BE2C (cell line): ENCODE data around the gene PPP6R3.

ENCODE experiments used
- DNase-seq: peaks from one replicate; pipeline ENCODE4 v3.0.0-alpha.2; 2020
- H3K27me3 ChIP-seq: fragments of 250-450 bp; sonication (Bioruptor Pico); 2 replicates; pipeline ENCODE4 v1.5.1; 2020; ENCODE audit warnings: mild to moderate bottlenecking
- H3K36me3 ChIP-seq: fragments of 250-450 bp; sonication (Bioruptor Pico); 2 replicates; pipeline ENCODE4 v1.5.1; 2020; ENCODE audit warnings: mild to moderate bottlenecking
- H3K4me1 ChIP-seq: fragments of 250-450 bp; sonication (Bioruptor Pico); 2 replicates; pipeline ENCODE4 v1.5.1; 2020
- H3K4me3 ChIP-seq: 2 replicates; pipeline ENCODE4 v1.5.1; 2011; ENCODE audit warnings: low read depth, low read length
- H3K9me3 ChIP-seq: fragments of 250-450 bp; sonication (Bioruptor Pico); 2 replicates; pipeline ENCODE4 v1.5.1; 2020
- TF ChIP-seq, protein P1 (sequence below): IDR thresholded peaks from 2 replicates; pipeline ENCODE4 v1.5.1; 2012; ENCODE audit warnings: mild to moderate bottlenecking, low read depth, low read length

The PPP6R3 gene

DNA sequence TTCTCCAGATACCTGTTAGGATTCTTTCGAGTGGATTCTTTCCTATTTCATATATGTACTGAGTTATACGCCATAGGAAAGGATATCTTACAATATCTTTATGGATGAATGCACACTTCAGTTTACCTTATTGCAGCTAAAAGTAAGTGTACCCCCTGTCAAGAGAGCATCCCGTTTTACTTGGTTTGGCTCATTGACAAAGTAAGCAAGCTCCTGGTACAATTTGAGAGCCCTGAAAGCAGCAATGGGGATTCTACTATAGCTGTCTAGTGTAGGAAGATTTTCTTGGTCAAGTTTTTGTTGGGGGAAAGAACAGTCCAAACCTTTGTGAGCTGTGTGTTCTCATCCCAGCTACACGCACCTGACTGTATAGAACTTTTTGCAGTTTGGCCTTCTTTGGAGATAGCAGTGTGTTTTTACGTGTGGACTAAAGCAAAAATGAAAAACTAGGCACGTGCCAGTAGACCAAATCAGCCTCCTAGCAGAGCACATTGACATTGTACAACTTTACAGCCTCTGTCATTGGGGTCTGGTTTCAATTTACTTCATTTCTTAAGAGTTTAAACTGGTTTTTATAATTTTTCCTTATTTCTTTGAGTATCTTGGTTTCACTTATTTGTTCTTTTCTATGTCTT is 44.0 kb downstream of the PPP6R3 start:
- no peaks in the 10 kb centered on the region for H3K9me3 ChIP-seq
- H3K36me3 ChIP-seq, result peaks cover 9% of the 10 kb centered on the region
- no peak for DNase-seq
- peaks cover 22% of the 10 kb centered on the region for H3K4me1 ChIP-seq
- no peak overlapping the region for H3K4me3 ChIP-seq
- H3K27me3 ChIP-seq, result no peaks in the 10 kb centered on the region
- TF ChIP-seq, protein P1, sequence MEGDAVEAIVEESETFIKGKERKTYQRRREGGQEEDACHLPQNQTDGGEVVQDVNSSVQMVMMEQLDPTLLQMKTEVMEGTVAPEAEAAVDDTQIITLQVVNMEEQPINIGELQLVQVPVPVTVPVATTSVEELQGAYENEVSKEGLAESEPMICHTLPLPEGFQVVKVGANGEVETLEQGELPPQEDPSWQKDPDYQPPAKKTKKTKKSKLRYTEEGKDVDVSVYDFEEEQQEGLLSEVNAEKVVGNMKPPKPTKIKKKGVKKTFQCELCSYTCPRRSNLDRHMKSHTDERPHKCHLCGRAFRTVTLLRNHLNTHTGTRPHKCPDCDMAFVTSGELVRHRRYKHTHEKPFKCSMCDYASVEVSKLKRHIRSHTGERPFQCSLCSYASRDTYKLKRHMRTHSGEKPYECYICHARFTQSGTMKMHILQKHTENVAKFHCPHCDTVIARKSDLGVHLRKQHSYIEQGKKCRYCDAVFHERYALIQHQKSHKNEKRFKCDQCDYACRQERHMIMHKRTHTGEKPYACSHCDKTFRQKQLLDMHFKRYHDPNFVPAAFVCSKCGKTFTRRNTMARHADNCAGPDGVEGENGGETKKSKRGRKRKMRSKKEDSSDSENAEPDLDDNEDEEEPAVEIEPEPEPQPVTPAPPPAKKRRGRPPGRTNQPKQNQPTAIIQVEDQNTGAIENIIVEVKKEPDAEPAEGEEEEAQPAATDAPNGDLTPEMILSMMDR, result no peak

DNA sequence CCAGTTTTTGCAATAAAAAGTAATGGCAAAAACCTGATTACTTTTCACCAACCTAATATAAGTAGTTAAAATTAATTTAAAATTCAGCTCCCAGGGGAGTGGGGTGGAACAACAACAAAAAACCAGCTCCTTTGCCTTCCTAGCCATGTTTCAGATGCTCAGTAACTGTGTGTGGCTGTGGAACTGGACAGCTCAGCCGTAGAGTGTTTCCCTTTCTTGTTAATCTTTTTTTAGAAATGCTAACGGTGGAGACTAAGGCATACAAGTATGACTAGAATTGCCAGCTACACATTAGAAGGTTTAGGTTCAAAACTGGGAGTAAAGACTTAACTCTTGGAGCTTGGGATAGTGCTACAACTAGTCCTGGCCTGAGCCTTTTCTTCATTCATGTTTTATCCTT is 45.0 kb downstream of the PPP6R3 start:
- no peaks in the 10 kb centered on the region for H3K9me3 ChIP-seq
- H3K36me3 ChIP-seq, result peaks cover 9% of the 10 kb centered on the region
- DNase-seq, result no peak
- TF ChIP-seq, protein P1, result no peak
- peaks cover 22% of the 10 kb centered on the region for H3K4me1 ChIP-seq
- H3K27me3 ChIP-seq, result no peaks in the 10 kb centered on the region
- H3K4me3 ChIP-seq, result no peak overlapping the region

DNA sequence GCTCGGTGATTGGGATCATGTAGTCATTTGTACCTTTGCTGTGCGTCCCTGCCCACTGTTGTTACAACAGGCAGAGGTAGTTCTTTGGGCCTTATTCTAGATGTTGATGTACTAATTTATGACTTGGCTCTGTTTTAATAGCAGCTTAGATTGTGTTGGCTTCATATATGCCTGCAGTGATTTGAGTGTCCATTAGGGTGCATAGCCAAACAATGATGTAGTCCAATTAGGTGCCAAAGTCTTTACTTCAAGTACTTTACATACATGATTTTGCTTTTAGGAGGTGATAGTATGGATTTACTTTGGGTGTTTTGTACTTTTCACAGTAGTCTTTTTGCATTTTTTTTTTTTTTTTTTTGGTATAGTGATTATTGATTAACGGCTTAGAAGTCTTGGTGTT is 46.4 kb downstream of the PPP6R3 start:
- H3K4me3 ChIP-seq, result no peak overlapping the region
- H3K9me3 ChIP-seq, result no peaks in the 10 kb centered on the region
- DNase-seq, result no peak
- TF ChIP-seq, protein P1, result peak; percentile 10; the same call in 1 of the 2 replicates
- H3K36me3 ChIP-seq, result peaks cover 15% of the 10 kb centered on the region
- H3K4me1 ChIP-seq, result peaks cover 22% of the 10 kb centered on the region
- H3K27me3 ChIP-seq, result no peaks in the 10 kb centered on the region

DNA sequence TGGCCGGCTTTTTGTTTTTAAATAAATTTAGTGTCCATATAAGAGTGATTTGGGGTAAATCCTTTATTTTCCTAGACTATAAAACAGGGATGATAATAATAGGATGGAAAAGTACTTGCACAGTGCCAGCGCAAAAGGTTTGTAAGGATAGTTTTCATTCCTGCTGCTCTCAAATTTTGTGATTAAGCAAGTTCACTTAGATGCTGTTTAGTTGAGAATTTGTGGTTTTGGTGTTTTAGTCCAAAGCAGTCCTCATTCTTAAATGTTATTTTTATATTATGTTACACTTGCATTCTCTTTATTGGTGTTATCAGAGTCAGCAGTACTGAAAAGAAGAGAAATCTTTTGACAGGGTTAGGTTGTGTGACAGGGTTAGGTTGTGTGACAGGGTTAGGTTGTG is 47.9 kb downstream of the PPP6R3 start:
- Histone ChIP-seq H3K9me3 (no peaks in the 10 kb centered on the region), H3K4me1 (peaks cover 20% of the 10 kb centered on the region), H3K27me3 (no peaks in the 10 kb centered on the region), H3K36me3 (peaks cover 17% of the 10 kb centered on the region), H3K4me3 (no peak overlapping the region)
- DNase-seq, result no peak
- TF ChIP-seq, protein P1, result no peak

DNA sequence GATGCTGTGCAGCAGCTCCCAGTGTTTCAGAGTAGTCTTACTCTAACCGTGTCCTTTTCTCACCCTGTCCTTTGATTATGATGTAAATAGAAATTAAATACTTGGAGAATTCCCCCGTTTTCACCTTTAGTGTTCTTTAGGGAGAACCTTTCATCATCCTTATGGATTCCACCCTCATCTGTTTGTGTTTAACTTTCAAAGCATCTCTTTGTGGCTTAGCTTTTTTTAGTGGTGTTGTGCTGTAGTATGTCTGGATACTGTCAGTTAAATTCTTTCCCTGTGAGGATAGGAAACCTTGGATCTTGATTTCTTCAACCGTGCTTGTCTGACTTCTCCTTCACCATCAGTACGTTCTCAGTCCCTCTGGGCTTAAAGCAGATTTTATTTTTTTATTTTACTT is 48.5 kb downstream of the PPP6R3 start:
- Histone ChIP-seq H3K27me3 (no peaks in the 10 kb centered on the region), H3K4me1 (peaks cover 15% of the 10 kb centered on the region), H3K4me3 (no peak overlapping the region), H3K9me3 (no peaks in the 10 kb centered on the region), H3K36me3 (peaks cover 17% of the 10 kb centered on the region)
- TF ChIP-seq, protein P1, result no peak
- DNase-seq, result no peak

DNA sequence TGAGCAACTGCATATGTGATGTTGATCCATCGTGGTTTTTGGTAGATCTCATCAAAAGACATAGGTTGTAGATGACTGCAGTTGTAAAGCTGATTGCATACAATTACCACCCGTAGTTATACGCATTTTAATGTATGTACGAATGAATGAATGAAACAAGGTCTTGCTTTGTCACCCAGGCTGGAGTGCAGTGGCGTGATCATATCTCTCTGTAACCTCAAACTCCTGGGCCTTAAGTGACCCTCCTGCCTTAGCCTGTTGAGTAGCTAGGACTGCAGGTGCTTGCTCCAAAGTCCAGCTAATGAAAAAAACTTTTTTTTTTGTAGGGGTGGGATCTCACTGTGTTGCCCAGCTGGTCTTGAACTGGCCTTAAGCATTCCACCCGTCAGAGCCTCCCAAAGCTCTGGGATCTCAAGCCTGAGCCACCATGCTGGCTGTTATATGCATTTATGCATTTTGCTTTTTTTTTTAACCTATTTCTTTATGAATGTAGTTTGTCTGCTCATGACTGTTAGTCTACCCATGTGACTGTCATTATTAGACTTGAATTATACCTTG is 53.5 kb downstream of the PPP6R3 start:
- TF ChIP-seq, protein P1, result no peak

More for the DNA sequence above, 53.5 kb downstream of the PPP6R3 start:
- Histone ChIP-seq H3K36me3 (peaks cover 25% of the 10 kb centered on the region), H3K4me1 (no peaks in the 10 kb centered on the region; the same call in 1 of the 2 replicates), H3K27me3 (no peaks in the 10 kb centered on the region), H3K9me3 (no peaks in the 10 kb centered on the region), H3K4me3 (no peak overlapping the region)
- DNase-seq, result no peak
